GM19035 (cell line): ENCODE results near the gene TNFRSF1B.

Source experiments
- ATAC-seq: cut with Tn5 transposase; IDR thresholded peaks from one replicate; pipeline ENCODE4 v1.9.1; 2021; ENCODE audit not compliant: unreplicated experiment

The TNFRSF1B gene

DNA sequence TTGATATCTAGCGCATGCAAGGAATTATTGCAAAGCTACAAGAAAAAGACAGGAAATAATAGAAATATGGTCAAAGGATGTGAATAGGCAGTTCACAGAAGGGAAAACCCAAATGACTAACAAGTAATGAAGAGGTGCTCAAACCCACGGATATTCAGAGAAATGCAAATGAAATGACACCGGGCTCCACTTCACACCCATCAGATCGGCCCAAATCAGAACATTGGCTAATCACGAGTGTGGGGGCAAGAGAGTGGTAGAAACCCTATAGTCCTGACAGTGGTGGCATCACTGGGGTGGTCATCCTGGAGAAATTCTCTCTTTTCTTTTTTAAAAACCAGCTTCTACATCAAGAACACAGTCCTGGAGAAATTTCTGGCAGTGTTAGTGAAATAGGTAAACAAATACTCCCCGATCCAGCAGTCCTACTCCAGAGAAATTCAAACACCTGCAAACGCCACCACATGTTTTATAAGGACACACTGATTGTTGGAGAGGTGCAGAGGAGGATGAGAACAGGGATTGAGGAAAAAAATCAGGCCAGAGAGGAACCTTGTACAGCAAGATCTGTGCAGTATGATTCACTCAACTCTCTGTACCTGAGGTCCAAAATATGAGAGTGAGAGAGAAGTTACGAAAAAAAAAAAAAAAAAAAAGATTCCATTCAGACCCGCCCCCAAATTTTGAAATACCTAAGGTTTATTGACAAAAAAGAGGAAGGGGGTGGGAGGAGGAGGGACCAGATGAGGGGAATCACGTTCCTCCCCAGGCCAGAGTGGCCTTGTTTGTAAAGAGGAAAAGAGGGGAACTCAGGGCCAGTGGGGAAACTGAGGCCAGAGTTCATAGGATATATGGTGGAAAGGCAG is 9.2 kb upstream of the TNFRSF1B start:
- ATAC-seq: peak; percentile 29

DNA sequence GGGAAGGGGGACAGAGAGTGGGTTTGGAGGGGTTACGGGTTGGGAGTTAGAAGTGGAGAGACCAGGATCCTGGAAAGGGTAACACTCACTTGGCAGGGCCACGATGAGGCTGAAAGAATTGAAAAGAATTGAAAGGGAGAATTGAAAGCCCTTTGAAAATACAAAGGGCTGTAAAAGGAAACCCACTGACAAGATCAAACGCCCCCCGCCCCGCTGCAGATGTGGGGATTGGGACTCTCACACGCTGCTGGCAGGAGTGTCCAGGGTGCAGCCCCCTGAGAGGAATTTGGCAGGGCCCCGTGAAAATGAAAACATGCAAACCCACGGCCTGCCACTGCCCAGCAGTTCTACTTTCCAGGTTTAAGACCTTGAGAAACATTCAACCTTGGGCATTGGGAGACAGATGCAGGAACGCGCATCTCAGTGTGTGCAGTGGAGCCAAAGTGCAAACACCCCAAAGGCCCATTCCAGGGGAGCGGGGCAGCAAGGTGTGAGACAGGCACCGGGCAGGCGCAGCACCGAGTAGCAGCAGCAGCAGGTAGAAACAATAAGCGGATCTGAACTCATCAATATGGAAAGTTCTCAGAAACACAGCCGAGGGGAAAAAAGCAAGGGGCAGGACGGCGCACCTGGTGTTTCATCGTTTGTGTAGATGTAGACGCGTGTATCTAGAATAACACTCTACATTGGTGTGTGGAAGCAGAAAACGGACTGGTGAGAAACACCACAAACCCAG is 8.3 kb upstream of the TNFRSF1B start:
- ATAC-seq: no peak

DNA sequence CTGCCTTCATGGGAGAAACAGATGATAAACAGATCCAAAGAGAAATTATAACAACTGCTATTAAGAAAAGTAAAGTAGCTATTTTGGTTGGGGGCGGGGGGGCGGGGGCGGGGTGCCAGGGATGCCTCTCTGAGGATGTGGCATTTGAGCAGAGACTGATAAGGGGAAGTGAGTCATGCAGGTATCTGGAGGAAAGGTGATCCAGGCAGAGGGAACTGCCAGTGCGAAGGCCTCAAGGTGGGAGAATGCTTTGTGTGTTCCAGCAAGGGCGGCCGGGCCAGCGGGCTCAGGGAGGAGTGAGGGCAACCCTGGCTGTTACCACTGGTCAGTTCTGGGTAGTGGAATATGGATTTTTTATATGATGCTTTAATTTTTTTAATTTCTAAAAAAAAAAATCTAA is 7.0 kb upstream of the TNFRSF1B start:
- ATAC-seq: no peak

DNA sequence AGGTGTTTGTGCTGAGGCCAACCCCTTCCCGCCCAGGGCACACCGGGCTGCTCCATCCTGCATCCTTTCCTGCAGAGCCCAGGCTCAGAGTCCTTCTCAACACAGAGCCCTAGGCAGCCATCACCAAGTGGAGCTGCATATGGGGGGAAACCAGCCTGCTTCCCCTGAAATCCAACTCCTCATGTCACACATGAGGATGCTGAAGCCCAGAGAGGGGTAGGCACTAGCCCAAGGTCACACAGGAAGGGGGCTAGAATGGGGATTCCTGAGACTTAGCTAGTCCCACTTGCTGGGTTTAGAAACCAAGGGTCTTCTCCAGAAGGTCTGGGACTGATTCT is 5.5 kb upstream of the TNFRSF1B start:
- no peak for ATAC-seq

DNA sequence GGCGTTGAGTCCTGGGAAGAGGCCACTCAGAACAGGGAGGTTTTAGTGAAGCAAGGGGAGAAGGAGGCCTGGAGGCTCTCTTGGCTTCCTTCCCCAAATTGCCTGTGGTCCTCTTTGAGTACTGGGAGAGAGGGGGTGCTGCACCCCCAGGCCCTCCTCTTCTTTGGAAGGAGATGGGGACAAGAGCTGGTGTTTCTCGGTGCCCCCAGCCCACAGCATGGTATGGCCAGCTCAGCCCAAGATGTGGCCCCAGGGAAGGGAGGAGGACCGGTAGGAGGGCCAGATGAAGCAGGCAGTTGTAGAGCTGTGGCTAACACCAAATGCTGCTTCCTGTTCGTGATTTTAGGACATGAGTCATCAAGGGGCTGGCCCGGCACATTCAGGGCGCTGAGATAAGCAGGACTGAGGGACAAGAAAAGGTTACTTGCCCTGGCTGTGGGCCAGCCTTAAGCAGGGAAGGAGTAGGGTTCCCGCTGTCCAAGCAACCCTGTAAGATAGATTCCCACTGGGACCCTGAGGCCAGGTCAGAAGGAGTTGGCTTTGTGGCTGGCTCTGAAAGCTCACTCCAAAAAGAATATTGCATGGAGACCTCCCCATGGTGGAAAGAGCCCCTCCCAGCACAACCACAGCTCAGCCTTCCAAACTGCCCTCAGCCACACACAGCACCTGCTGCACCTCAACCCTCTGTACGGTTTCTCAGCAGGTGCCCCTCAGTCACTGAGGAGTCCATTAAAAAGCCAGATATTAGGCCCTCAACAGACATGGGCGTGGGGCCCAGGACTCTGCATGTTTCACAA is 4.9 kb upstream of the TNFRSF1B start:
- ATAC-seq: peak; percentile 75

DNA sequence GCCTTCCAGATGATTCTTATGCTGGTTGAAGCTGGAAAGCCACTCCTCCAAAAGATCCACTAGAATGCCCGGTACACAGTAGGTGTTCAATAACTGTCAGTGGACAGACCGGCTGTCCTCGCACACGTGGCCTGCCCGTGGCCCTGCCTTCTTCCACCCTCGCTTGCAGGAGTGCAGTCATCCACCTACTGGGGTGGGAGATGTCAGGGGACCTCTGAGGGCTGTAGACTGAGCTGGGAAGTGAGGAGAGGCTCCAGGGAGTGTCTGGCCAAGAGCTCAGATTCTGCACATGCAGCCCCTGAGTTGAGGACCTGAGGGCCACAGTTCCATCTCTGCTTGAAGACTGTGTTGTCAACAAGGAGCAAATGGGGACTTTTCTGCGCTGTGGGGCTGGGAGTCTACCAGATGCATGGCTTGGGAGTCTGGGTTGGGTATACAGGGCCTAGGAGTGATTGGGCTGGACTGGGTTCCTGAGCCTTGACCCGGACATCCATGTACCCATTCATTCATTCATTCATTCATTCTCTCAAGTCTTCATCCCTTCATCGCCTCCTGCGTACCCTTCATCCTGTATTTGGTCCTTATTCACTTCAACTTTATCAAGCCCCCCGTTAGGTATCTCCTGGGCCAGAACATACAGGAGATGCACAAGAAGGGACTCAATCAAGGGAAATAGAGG is 4.2 kb upstream of the TNFRSF1B start:
- no peak for ATAC-seq

DNA sequence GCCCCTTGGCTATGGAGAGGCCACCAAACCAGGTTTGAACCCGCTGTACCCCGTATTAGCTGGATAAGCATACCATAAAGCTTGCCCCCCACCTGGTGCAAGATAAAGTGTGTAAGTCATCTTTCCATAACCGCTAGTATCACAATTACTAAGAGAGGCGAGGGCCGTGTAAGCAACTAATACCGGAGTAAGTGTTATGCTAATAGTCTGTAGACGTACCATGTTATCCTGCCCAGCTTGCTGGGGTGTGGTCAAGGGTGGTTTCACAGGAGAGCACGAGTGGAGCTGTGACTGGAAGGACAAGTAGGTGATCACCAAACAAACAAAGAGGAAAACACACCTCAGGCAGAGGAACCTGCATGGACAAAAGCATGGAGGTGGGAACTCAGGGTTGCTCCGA is 3.6 kb upstream of the TNFRSF1B start:
- ATAC-seq: no peak

DNA sequence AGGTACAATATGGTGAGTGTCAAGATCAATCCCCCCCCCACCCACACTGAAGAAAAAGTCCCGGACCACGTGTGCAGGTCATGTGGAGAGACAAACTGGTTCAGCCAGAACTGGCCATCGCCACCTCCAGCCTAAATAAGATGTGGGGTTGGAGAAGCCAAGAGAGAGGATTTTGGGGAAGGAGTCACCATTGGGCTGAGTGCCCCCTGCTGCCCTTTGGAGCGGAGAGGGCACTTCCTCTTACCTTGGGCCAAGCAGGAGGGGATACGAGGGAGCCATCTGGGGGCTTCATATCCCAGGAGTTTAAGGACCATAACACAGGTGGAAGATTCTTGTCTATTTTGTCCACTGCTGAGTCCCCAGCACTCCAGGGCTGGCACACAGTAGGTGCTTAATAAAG is 2.6 kb upstream of the TNFRSF1B start:
- ATAC-seq: no peak

DNA sequence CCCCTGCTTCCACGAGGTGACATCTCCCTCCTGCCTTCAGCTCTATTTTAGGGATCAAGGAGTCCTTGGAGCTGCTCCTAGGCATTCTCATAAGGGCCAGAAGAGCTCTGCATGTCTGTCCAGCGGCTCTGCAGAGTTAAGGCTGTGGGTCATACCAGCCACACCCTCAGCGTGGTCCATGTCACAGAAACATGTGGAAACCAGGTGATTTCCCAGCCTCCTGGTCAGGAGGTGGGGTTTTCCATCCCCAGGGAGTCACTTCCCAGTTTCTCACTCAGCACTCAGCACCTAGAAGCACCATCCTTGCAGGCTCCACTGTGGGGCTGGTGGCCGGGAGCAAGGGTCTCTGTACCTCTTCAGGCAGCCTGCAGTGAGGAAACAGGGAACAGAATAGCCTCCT is 1.4 kb upstream of the TNFRSF1B start:
- ATAC-seq: no peak

DNA sequence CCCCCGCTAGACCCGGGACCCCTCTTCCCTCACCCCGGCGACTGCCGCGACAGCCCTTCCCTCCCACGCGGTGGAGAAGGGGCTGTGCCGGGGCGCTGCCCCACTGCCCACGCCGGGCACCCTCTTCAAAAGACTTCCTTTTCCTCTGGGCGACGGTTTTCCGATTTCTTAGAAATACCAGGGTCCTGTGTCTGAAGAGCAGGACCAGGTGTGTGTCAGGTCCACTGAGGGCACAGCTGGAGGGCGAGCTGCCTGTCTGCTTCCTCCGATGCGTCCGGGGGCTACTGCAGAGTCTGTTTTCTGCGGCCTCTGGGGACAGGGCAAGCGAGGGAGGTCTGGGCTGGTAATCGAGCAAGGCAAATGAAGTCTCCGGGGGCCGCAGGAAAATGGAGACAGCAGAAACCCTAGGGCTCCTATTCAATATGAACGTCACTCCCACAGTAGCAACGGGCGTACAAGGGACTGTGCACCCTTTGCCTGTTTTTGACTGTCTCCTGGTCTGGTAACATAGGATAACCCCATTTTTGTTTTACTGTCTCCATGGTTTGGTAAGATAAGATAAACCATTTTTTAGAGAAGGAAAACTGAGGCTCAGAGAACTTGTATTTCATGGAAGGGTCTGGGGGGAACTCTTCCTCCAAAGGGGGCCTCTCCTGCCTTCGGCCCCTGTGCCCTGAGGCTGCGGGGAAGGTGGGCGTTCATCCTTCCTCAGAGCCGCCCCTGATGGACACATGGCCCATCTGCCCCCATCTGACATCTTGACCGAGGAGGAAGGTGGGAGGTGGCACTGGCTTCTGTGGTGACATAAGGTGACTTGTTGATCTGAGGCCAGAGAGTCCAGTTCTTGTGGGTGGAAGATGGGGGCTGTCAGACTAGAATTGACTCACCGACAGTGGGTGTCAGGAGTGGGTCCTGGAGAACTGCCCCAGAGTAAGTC is 970 bp downstream of the TNFRSF1B start:
- ATAC-seq: no peak

DNA sequence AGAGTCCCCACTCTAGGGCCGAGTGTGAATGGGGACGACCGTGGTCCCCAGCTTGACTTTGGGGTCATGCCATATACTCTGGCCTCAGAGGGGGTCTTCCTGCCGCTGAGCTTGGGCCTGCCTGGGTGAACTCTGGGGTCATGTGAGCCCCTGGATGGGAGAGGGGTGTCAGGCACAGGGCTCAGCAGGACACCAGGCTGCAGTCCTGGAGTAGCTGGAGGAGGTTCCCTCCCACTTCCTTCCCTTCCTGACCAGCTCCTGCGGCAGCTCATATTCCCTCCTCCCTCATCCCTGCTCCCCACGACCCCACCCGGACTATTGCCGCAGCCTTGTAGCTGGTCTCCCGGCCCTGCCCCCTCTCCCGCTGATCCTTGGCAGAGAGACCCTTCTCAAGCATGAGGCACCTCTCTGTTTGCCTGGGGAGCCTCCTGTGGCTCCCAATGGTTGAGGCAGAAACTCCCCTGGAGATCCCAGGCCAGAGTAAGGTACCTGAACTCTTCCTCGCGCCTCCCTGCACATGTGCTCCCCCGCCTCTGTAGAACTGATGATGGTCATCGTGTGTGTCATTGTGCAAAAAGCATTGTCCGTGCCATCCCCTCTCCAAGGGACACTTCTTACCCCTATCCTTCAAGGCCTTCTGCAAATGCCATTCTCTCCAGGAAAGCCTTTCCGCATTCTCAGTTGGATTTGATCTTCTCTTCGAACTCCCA is 1.8 kb downstream of the TNFRSF1B start:
- no peak for ATAC-seq

DNA sequence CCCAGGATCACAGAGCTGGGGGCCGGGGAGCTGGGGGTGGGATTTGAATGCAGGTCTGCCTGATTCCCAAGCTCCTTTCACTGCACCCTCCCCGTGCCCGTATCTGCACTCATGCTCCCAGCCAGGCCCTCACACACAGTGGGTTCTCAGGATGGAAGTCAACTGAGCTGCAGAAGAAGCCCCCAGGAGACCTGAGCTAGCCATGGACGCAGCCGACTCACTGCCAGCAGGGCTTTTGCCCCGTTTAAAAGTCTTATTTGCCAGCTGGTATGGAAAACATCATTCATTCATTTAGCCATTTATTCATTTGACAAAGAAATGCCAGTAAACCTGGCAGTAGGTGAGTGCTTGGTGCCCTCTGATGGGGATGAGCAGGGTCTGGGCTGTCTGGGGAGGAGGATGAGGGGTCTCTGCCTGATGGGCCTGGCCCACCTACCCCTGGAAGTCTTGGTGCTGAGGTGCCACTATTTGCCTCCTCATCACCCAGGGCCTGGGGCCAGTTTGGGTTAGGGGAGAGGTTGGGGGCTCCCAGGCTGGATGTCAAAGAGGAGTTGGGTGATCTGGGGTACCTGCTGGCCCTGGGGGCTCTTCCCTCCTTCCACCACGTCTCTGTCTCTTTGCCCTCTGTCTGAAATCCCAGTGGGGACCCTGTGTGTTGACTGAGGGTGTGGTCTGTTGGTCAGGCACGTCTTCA is 2.8 kb downstream of the TNFRSF1B start:
- ATAC-seq: no peak

DNA sequence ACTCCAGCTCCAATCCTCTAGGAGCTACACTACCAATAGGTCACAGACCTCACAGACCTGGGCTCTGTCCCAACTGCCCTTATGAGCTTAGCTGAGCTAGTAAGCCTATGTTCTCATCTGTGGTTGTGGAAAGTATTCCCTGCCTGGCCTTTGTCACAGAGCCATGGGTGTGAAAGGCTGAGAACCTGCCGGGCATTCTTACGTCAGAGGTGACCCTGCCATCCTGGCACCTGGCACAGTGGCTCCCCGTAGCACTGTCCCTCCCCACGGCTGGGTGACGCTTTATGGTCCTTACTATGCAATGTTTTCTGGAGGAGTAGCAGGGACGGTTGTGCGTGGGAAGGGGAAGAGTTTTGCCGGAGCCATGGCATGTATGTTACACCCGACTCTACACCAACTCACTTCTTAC is 3.5 kb downstream of the TNFRSF1B start:
- ATAC-seq: no peak

DNA sequence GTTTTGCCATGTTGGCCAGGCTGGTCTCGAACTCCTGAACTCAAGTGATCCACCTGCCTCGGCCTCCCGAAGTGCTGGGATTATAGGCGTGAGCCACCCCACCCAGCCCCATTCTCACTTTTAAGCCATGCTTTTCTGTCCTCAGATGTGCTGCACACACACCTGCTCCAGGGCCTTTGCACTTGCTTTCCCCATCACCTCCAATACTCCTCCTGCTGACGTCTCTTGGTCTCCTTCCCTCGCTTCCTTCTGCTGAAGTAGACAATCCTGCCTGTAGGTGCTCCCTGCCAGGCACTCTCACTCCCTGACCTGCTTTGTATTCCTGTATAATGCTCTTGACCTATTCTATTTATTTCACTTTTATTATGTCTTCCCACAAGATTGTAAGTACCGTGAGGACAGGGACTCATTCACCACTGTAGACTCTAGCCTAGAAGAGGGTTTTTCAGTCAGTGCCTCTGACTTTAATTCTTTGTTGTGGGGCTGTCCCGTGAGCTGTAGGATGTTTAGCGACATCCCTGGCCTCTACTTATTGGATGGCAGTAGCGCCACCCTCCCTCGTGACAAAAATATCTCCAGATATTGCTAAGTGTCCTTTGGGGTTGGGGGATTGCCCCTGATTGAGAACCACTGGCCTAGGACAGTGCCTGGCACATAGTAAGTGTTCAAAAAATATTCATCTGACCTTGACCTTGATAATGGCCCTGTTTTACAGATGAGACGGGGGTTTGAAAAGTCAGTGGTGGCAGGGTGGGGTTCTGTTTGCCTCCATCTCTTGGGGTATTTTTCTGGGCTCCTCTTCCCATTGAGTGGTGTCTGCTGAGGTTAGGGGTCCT is 4.6 kb downstream of the TNFRSF1B start:
- no peak for ATAC-seq

DNA sequence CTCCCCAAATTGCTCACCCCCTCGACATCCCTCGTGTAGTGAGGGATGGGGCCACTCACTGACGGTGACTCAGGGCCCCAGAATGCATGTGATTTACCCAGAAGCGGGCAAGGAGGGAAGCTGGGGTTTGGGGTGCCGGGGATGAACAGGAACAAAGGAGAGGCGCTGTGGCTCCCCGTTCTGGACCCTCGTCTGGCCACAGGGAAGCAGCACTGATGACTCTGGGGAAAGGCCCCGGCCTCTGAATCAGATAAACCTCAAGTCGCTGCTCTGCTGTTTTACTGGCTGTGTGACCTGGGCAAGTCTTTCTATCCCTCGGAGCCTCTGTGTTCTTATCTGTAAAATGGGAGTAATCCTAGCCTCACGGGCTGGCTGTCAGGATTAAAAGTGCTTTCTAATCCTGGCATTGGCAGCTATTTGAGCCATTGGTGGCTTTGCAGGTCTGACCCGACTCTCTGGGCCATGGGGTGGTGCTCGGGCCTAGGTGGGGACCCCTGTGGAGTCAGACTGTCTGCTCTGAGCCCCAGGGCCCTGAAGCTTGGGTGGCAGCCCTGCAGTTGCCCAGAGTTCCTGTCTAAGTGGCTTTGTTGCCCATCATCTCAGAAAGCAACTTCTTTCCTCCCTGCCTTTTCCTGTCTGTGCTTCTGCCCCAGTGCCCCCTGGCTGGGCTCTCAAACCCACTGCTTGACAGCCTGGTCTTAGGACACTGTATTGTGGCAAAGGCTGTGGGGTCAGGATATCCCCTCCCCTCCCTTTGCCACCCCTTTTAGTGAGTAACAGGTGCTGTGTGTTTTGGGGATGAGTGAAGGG is 5.5 kb downstream of the TNFRSF1B start:
- ATAC-seq: no peak

DNA sequence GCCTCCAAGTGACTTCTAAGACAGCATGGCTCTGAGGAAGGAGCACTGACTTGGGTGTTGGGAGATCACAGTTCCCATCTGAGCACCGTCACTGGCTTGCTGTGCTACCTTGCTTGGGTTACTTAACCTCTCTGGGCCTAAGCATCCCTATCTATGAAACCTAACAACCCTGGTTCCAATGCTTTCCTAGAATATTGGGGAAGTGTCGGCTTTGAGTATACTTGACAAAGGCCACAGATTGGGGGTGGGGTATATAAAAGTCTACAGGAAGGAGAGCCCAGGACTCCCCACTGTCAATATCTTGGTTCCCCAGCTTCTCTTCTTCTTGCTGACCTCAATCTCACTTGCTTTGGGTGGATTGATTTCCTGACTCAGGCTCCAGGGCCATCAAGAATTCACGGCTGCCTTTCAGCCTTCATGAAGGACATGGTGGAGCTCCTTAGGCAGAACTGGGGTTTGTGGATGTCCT is 6.3 kb downstream of the TNFRSF1B start:
- ATAC-seq: no peak

DNA sequence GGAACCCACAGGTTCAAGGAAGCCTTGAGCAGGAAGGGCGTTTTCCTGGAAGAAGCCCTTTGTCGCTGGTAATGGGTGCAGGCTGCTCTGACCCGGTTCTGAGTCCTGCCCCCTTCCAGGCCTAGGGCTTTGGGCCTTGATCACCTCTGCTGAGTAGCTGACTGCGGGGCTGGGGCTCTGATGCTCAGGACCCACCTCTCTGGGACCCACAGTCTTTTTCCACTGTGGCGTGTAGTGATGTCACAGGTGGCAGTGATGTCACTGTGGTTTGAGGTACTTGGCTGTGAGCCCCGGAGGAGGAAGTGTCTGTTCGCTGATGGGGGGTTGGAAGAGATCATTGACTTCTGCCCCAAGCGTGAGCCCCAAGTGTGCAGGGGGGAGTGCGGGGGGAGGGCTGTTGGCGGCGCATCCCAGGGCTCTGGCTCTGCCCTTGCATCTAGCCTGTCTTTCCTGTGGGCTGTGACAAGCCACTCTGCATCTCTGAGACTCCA is 6.9 kb downstream of the TNFRSF1B start:
- no peak for ATAC-seq
